Colonic mucosa (tissue), 4 donors: ENCODE measurements around the gene URM1. TPM values are rescaled to one million over a fixed set of nuclear protein-coding genes. Genes with fewer than 3 reads are reported as not detected.

Experiments used
- DNase-seq: peaks from one replicate; pipeline ENCODE4 v3.0.0-alpha.2; 2020
- H3K27ac ChIP-seq: fragments of 200-600 bp; one replicate; pipeline ENCODE4 v1.8.0; 2021
- H3K27me3 ChIP-seq: fragments of 200-600 bp; one replicate; pipeline ENCODE4 v1.8.0; 2021
- H3K36me3 ChIP-seq: fragments of 200-600 bp; one replicate; pipeline ENCODE4 v1.8.0; 2021
- H3K4me1 ChIP-seq: fragments of 200-600 bp; one replicate; pipeline ENCODE4 v1.8.0; 2021; ENCODE audit warnings: mild to moderate bottlenecking
- H3K4me3 ChIP-seq: fragments of 200-600 bp; one replicate; pipeline ENCODE4 v1.8.0; 2021
- H3K9ac ChIP-seq, 2 donors: one replicate each; pipeline ENCODE4 v1.7.0; 2013; ENCODE audit warnings: control low read depth in 2 of 2, low read depth in 2 of 2, low read length in 2 of 2
- H3K9me3 ChIP-seq: fragments of 200-600 bp; one replicate; pipeline ENCODE4 v1.8.0; 2021
- CTCF ChIP-seq: fragments of 200-600 bp; IDR thresholded peaks from one replicate; pipeline ENCODE4 v1.8.0; 2022; ENCODE audit warnings: antibody characterized with exemption, mild to moderate bottlenecking
- intact Hi-C: fragments of 100-400 bp; cut with DNase I; formaldehyde crosslinking; loops from one replicate; pipeline ENCODE4 v1.14.1; 2022
- total RNA-seq, 2 donors: library from RNA; stranded (reverse); fragmentation: NEBNext Ultra II Directional in 1 of 2; extraction: Animal tissue kit (Norgen Biotek cat#: 25700) in 1 of 2; gene quantifications; one replicate each; pipeline ENCODE4 v1.2.1, GENCODE V29; 2021
- donor health status: healthy.
- donor health status: DM: no; HTN: no; CAD: no.
- donor health status: DM: no; HTN: no; CAD: no.

URM1 gene
- total RNA-seq, 2 donors from 2014 or later, result 55.2 to 77.3 TPM

- intact Hi-C loops, result no loop called here
- no peak for DNase-seq
- Histone ChIP-seq H3K9me3 (no peaks in the 10 kb centered on the region), H3K27ac (no peak overlapping the region), H3K4me1 (peaks cover 4% of the 10 kb centered on the region), H3K27me3 (no peaks in the 10 kb centered on the region), H3K4me3 (no peak overlapping the region), H3K9ac (no peak overlapping the region), H3K36me3 (no peaks in the 10 kb centered on the region)
- TF ChIP-seq CTCF, result no peak
Measured at GRCh38 chr9:128358090-128358489, 13.1 kb upstream of the URM1 start.

GRCh38 chr9:128358861-128359260 lies 12.3 kb upstream of the URM1 start:
- Histone ChIP-seq H3K36me3 (no peaks in the 10 kb centered on the region), H3K4me1 (peaks cover 4% of the 10 kb centered on the region), H3K4me3 (no peak overlapping the region), H3K27me3 (no peaks in the 10 kb centered on the region), H3K9me3 (no peaks in the 10 kb centered on the region), H3K9ac (no peak overlapping the region), H3K27ac (no peak overlapping the region)
- no peak for DNase-seq
- no peak for TF ChIP-seq CTCF
- intact Hi-C loops, result no loop called here

- H3K4me1 ChIP-seq, result peaks cover 4% of the 10 kb centered on the region
- no peaks in the 10 kb centered on the region for H3K27me3 ChIP-seq
- H3K9me3 ChIP-seq, result no peaks in the 10 kb centered on the region
- no peak overlapping the region for H3K4me3 ChIP-seq
- no peaks in the 10 kb centered on the region for H3K36me3 ChIP-seq
- no peak for TF ChIP-seq CTCF
- intact Hi-C loops, result loop anchor here (5.0 kb wide), 1 partner anchor 51 kb away; no protein-coding TSS in a partner anchor
- DNase-seq, result no peak
- no peak overlapping the region for H3K27ac ChIP-seq
- H3K9ac ChIP-seq, result peak overlapping the region in 1 of 2 donors; percentile 74
Measured at GRCh38 chr9:128360826-128361225, 10.3 kb upstream of the URM1 start.

- DNase-seq, result peak; percentile 34
- no peaks in the 10 kb centered on the region for H3K9me3 ChIP-seq
- H3K36me3 ChIP-seq, result no peaks in the 10 kb centered on the region
- H3K27me3 ChIP-seq, result no peaks in the 10 kb centered on the region
- peak overlapping the region; percentile 33 for H3K4me3 ChIP-seq
- TF ChIP-seq CTCF, result no peak
- peak overlapping the region; percentile 38 for H3K27ac ChIP-seq
- H3K9ac ChIP-seq, result peak overlapping the region; percentile 60 to 74
- intact Hi-C loops, result loop anchor here (5.0 kb wide), 1 partner anchor 51 kb away; no protein-coding TSS in a partner anchor
- H3K4me1 ChIP-seq, result peaks cover 4% of the 10 kb centered on the region
Measured at GRCh38 chr9:128361296-128361985, 9.7 kb upstream of the URM1 start.

- H3K9ac ChIP-seq, result peak overlapping the region; percentile 60 to 74
- intact Hi-C loops, result loop anchor here (5.0 kb wide), 1 partner anchor 50 kb away; no protein-coding TSS in a partner anchor
- peaks cover 4% of the 10 kb centered on the region for H3K4me1 ChIP-seq
- H3K4me3 ChIP-seq, result peak overlapping the region; percentile 33
- no peaks in the 10 kb centered on the region for H3K36me3 ChIP-seq
- no peaks in the 10 kb centered on the region for H3K27me3 ChIP-seq
- H3K9me3 ChIP-seq, result no peaks in the 10 kb centered on the region
- H3K27ac ChIP-seq, result peak overlapping the region; percentile 38
- peak; percentile 83 for TF ChIP-seq CTCF
- peak; percentile 88 for DNase-seq
Measured at GRCh38 chr9:128361986-128362646, 9.1 kb upstream of the URM1 start.
